HCT116 (cell line): ENCODE data around the gene OR2T34. TPM values are rescaled to one million over a fixed set of nuclear protein-coding genes. Genes with fewer than 3 reads are reported as not detected.

ENCODE experiments used
- ATAC-seq: fragments of 200-7000 bp; cut with Tn5 transposase; 2 replicates; pipeline ENCODE4 v1.9.1; 2020; ENCODE audit warnings: mild to moderate bottlenecking, moderate library complexity
- BruUV-seq: library from RNA; stranded (reverse); fragments of 400-500 nt; replicated peaks from 2 replicates; lab custom pipeline; 2021; lab: Mats Ljungman, UMichigan
- CTCF ChIA-PET: fragments of 300-600 bp; sonication (Branson Sonifier 250); formaldehyde crosslinking; loops from one replicate; lab custom pipeline; 2021; ENCODE audit warnings: antibody characterized with exemption; lab: Charles Lee
- POLR2A ChIA-PET: fragments of 300-600, 350-600 bp; sonication (Branson Sonifier 250); formaldehyde crosslinking; loops from one replicate; lab custom pipeline; 2021; ENCODE audit warnings: antibody characterized with exemption; lab: Charles Lee
- RAD21 ChIA-PET, 2 experiments: fragments of 300-600 bp; sonication (Branson Sonifier 250); formaldehyde crosslinking; loops; one replicate each; lab custom pipeline; 2023; ENCODE audit warnings: low total read pairs in 2 of 2; ENCODE audit not compliant: uncharacterized antibody in 2 of 2, unreplicated experiment in 2 of 2, low non-redundant PET in 1 of 2; lab: Charles Lee
- DNase-seq: peaks from one replicate; pipeline ENCODE4 v3.0.0-alpha.2; 2010; ENCODE audit warnings: low read depth, low spot score
- H2AFZ ChIP-seq: fragments of 200-600 bp; shearing (Covaris generic), sonication (generic); 2 replicates; pipeline ENCODE4 v1.6.1; 2017; ENCODE audit warnings: low read depth, mixed run types, mixed read lengths, antibody characterized with exemption, low read length; ENCODE audit not compliant: poor library complexity, severe bottlenecking
- H3K27ac ChIP-seq: 2 replicates; pipeline ENCODE4 v1.5.1; 2012; ENCODE audit warnings: low read depth, low read length
- H3K27me3 ChIP-seq: fragments of 200-600 bp; sonication (generic); 2 replicates; pipeline ENCODE4 v1.6.1; 2016; ENCODE audit warnings: mixed run types, low read length, mixed read lengths; ENCODE audit not compliant: insufficient read depth
- H3K36me3 ChIP-seq, 2 experiments: fragments of 200-500 bp in 1 of 2; fragments of 200-600 bp in 1 of 2; sonication (Bioruptor generic) in 1 of 2; sonication (generic) in 1 of 2; 2 replicates each; pipeline versions ENCODE4 v1.5.1 to v1.6.1; 2014 to 2016; ENCODE audit warnings: low read length in 2 of 2, inconsistent platforms in 1 of 2, mixed read lengths in 1 of 2, mixed run types in 1 of 2; ENCODE audit not compliant: insufficient read depth in 2 of 2, control insufficient read depth in 1 of 2
- H3K4me1 ChIP-seq, 2 experiments: fragments of 200-600 bp in 1 of 2; sonication (generic) in 1 of 2; 2 replicates each; pipeline versions ENCODE4 v1.5.1 to v1.6.1; 2012 to 2017; ENCODE audit warnings: low read length in 2 of 2, inconsistent platforms in 1 of 2, mild to moderate bottlenecking in 1 of 2, mixed read lengths in 1 of 2, mixed run types in 1 of 2, moderate library complexity in 1 of 2; ENCODE audit not compliant: insufficient read depth in 2 of 2, control insufficient read depth in 1 of 2
- H3K4me2 ChIP-seq: fragments of 200-600 bp; sonication (generic); 2 replicates; pipeline ENCODE4 v1.6.1; 2017; ENCODE audit warnings: mixed run types, low read length, mixed read lengths
- H3K4me3 ChIP-seq, 2 experiments: fragments of 200-600 bp in 1 of 2; sonication (generic) in 1 of 2; replicated peaks in 1 of 2; 2 replicates each; pipeline ENCODE4 v1.5.1; 2011 to 2016; ENCODE audit warnings: low read length in 2 of 2, control low read depth in 1 of 2, low read depth in 1 of 2, mild to moderate bottlenecking in 1 of 2, mixed read lengths in 1 of 2, mixed run types in 1 of 2
- H3K79me2 ChIP-seq: fragments of 200-600 bp; sonication (generic); 2 replicates; pipeline ENCODE4 v1.6.1; 2017; ENCODE audit warnings: mild to moderate bottlenecking, mixed run types, low read length, moderate library complexity, mixed read lengths; ENCODE audit not compliant: insufficient read depth
- H3K9ac ChIP-seq: fragments of 200-600 bp; sonication (generic); 2 replicates; pipeline ENCODE4 v1.6.1; 2016; ENCODE audit warnings: low read length, mixed read lengths
- H3K9me2 ChIP-seq: fragments of 200-600 bp; sonication (generic), shearing (Covaris generic); 2 replicates; pipeline ENCODE4 v1.6.1; 2017; ENCODE audit warnings: mixed run types, mild to moderate bottlenecking, moderate library complexity; ENCODE audit not compliant: insufficient read depth
- H3K9me3 ChIP-seq, 2 experiments: fragments of 200-500 bp in 1 of 2; fragments of 200-600 bp in 1 of 2; sonication (Bioruptor generic) in 1 of 2; sonication (generic) in 1 of 2; 2 replicates each; pipeline ENCODE4 v1.6.1; 2014 to 2017; ENCODE audit warnings: low read length in 2 of 2, mixed read lengths in 2 of 2, inconsistent platforms in 1 of 2, low read depth in 1 of 2, mild to moderate bottlenecking in 1 of 2, mixed run types in 1 of 2, moderate library complexity in 1 of 2; ENCODE audit not compliant: control insufficient read depth in 1 of 2, insufficient read depth in 1 of 2
- H4K20me1 ChIP-seq: fragments of 200-600 bp; sonication (generic), shearing (Covaris generic); 2 replicates; pipeline ENCODE4 v1.6.1; 2017; ENCODE audit warnings: mixed run types, mild to moderate bottlenecking, moderate library complexity; ENCODE audit not compliant: insufficient read depth
- ATF3 ChIP-seq: IDR thresholded peaks from 2 replicates; pipeline ENCODE4 v1.6.1; 2012
- CEBPB ChIP-seq: IDR thresholded peaks from 2 replicates; pipeline ENCODE4 v1.6.1; 2012; ENCODE audit warnings: low read depth
- CTCF ChIP-seq, 3 experiments: fragments of 200-600 bp in 1 of 3; sonication (generic) in 1 of 3; IDR thresholded peaks in 2 of 3; conservative IDR thresholded peaks in 1 of 3; 2 replicates each; pipeline ENCODE4 v1.5.1; 2012 to 2017; ENCODE audit warnings: low read depth in 2 of 3, low read length in 2 of 3, antibody characterized with exemption in 1 of 3, borderline replicate concordance in 1 of 3, control low read depth in 1 of 3, mild to moderate bottlenecking in 1 of 3, mixed read lengths in 1 of 3, mixed run types in 1 of 3, moderate library complexity in 1 of 3; ENCODE audit not compliant: insufficient read depth in 1 of 3
- ELF1 ChIP-seq: IDR thresholded peaks from 2 replicates; pipeline ENCODE4 v1.6.1; 2012; ENCODE audit warnings: low read depth, borderline replicate concordance
- EZH2phosphoT487 ChIP-seq: fragments of 200-600 bp; IDR thresholded peaks from 2 replicates; pipeline ENCODE4 v1.6.1; 2018; ENCODE audit warnings: antibody characterized with exemption, borderline replicate concordance
- FOSL1 ChIP-seq: IDR thresholded peaks from 2 replicates; pipeline ENCODE4 v1.6.1; 2012; ENCODE audit warnings: low read depth
- JUND ChIP-seq: IDR thresholded peaks from 2 replicates; pipeline ENCODE4 v1.6.1; 2012
- MAX ChIP-seq: IDR thresholded peaks from 2 replicates; pipeline ENCODE4 v1.6.1; 2012
- POLR2A ChIP-seq: IDR thresholded peaks from 2 replicates; pipeline ENCODE4 v1.7.0; 2011; ENCODE audit warnings: borderline replicate concordance; ENCODE audit not compliant: insufficient read depth, insufficient read length; ENCODE audit errors: extremely low read depth
- POLR2AphosphoS5 ChIP-seq: IDR thresholded peaks from 2 replicates; pipeline ENCODE4 v1.6.1; 2011; ENCODE audit warnings: mild to moderate bottlenecking, low read depth, low read length, moderate library complexity
- REST ChIP-seq: IDR thresholded peaks from 2 replicates; pipeline ENCODE4 v1.6.1; 2012; ENCODE audit warnings: low read depth
- SP1 ChIP-seq: IDR thresholded peaks from 2 replicates; pipeline ENCODE4 v1.6.1; 2012; ENCODE audit warnings: low read depth
- TCF7L2 ChIP-seq: IDR thresholded peaks from 2 replicates; pipeline ENCODE4 v1.7.0; 2011; ENCODE audit warnings: borderline replicate concordance, inconsistent platforms; ENCODE audit not compliant: insufficient read depth, insufficient read length; ENCODE audit errors: extremely low read depth
- YY1 ChIP-seq: IDR thresholded peaks from 2 replicates; pipeline ENCODE4 v1.6.1; 2011; ENCODE audit warnings: low read length, low read depth, moderate library complexity, mild to moderate bottlenecking; ENCODE audit not compliant: insufficient replicate concordance; ENCODE audit errors: extremely low read depth
- ZBTB33 ChIP-seq: IDR thresholded peaks from 2 replicates; pipeline ENCODE4 v1.6.1; 2011; ENCODE audit warnings: mild to moderate bottlenecking, low read length, moderate library complexity; ENCODE audit not compliant: insufficient replicate concordance; ENCODE audit errors: extremely low read depth
- ZNF274 ChIP-seq: fragments of 200-500 bp; sonication (Bioruptor generic); IDR thresholded peaks from 2 replicates; pipeline ENCODE4 v1.6.1; 2014; ENCODE audit warnings: mild to moderate bottlenecking, low read depth, low read length, inconsistent platforms
- intact Hi-C: fragments of 100-400 bp; cut with micrococcal nuclease; formaldehyde crosslinking; loops from 2 replicates; pipeline ENCODE4 v1.10.0; 2022
- total RNA-seq: library from RNA; stranded (reverse); gene quantifications from one replicate; pipeline ENCODE4 v1.2.1, GENCODE V29; 2021; ENCODE audit not compliant: unreplicated experiment

OR2T34 gene
- total RNA-seq, 1 experiment from 2014 or later: not detected

GRCh38 chr1:248621770-248622169 lies 47.2 kb upstream of the OR2T34 start:
- no peak for DNase-seq
- Histone ChIP-seq H3K36me3 (no peaks in the 10 kb centered on the region), H3K4me3 (no peak overlapping the region), H4K20me1 (no peaks in the 10 kb centered on the region), H3K27ac (no peak overlapping the region), H3K4me2 (no peak overlapping the region), H3K9me3 (no peaks in the 10 kb centered on the region), H3K9ac (no peak overlapping the region), H3K9me2 (no peaks in the 10 kb centered on the region), H3K27me3 (no peaks in the 10 kb centered on the region), H3K79me2 (no peaks in the 10 kb centered on the region), H3K4me1 (no peaks in the 10 kb centered on the region), H2AFZ (no peak overlapping the region)
- no peak for TF ChIP-seq ELF1
- TF ChIP-seq CTCF (IDR thresholded peaks at IDR 0.05 in 2 of 3, conservative IDR thresholded peaks at IDR 0.05 in 1 of 3; ENCODE audit: borderline replicate concordance in 1 of 3, insufficient read depth in 1 of 3, low read depth in 2 of 3, low read length in 2 of 3): no peak
- no peak for TF ChIP-seq TCF7L2
- no peak for TF ChIP-seq ZNF274
- no peak for TF ChIP-seq JUND
- no peak for TF ChIP-seq YY1
- no peak for TF ChIP-seq REST
- no peak for TF ChIP-seq FOSL1
- no peak for TF ChIP-seq POLR2AphosphoS5
- no peak for TF ChIP-seq MAX
- no peak for TF ChIP-seq ZBTB33
- no peak for TF ChIP-seq SP1
- no peak for TF ChIP-seq CEBPB
- no peak for TF ChIP-seq ATF3
- no peak for TF ChIP-seq POLR2A
- no peak for TF ChIP-seq EZH2phosphoT487
- no TSS peak for BruUV-seq
- no peak for ATAC-seq
- ChIA-PET RAD21 (no interaction called here), POLR2A (no interaction called here), CTCF (no interaction called here)
- intact Hi-C loops: loop anchor here (1.0 to 5.0 kb wide), 2 partner anchors 66 to 186 kb away; no protein-coding TSS in a partner anchor
